Right forelimb (tissue), 1 donor: ENCODE results near the gene DDRGK1.
"Not testable (repeated sequence)": the region's sequence is repeated elsewhere in the genome, so short reads cannot be mapped to it uniquely, and the experiment has no call there.

Experiments
- DNase-seq: peaks from one replicate; pipeline ENCODE4 v3.0.0-alpha.2; 2018

DDRGK1 gene

GRCh38 chr20:3210346-3210745, 5.9 kb upstream of the DDRGK1 start:
- DNase-seq: no peak

GRCh38 chr20:3209946-3210317, 5.5 kb upstream of the DDRGK1 start:
- no peak for DNase-seq

- peak; percentile 81 for DNase-seq
Measured at GRCh38 chr20:3209257-3209945, 4.9 kb upstream of the DDRGK1 start, which contains the start of gene ITPA. ITPA (plus strand) TSS chr20:3209498; CDS start chr20:3209552, 54 bp downstream.

- no peak for DNase-seq
Measured at GRCh38 chr20:3208786-3209256, 4.3 kb upstream of the DDRGK1 start.

- DNase-seq: no peak
Measured at GRCh38 chr20:3203315-3204123, 963 bp downstream of the DDRGK1 start.

GRCh38 chr20:3202965-3203314, 1.5 kb downstream of the DDRGK1 start:
- no peak for DNase-seq

- no peak for DNase-seq
Measured at GRCh38 chr20:3199976-3200755, 4.3 kb downstream of the DDRGK1 start.

GRCh38 chr20:3199206-3199605, 5.3 kb downstream of the DDRGK1 start:
- DNase-seq: no peak

- DNase-seq: no peak
Measured at GRCh38 chr20:3195590-3196237, 8.8 kb downstream of the DDRGK1 start.

GRCh38 chr20:3194617-3195280, 9.7 kb downstream of the DDRGK1 start:
- DNase-seq: no peak

- no peak for DNase-seq
Measured at GRCh38 chr20:3193806-3194616, 10.5 kb downstream of the DDRGK1 start.

- no peak for DNase-seq
Measured at GRCh38 chr20:3192226-3193015, 12.1 kb downstream of the DDRGK1 start.

GRCh38 chr20:3190681-3191111, 13.8 kb downstream of the DDRGK1 start:
- DNase-seq: no peak

- DNase-seq: no peak
Measured at GRCh38 chr20:3189561-3190131, 14.8 kb downstream of the DDRGK1 start.

GRCh38 chr20:3188823-3189413, 15.6 kb downstream of the DDRGK1 start:
- DNase-seq: no peak

GRCh38 chr20:3187861-3188260, 16.6 kb downstream of the DDRGK1 start:
- not testable (repeated sequence) for DNase-seq

- DNase-seq: no peak
Measured at GRCh38 chr20:3183896-3184612, 20.4 kb downstream of the DDRGK1 start.

- not testable (repeated sequence) for DNase-seq
Measured at GRCh38 chr20:3182429-3182828, 22.1 kb downstream of the DDRGK1 start.

GRCh38 chr20:3181270-3181669, 23.2 kb downstream of the DDRGK1 start:
- DNase-seq: no peak
